Liver (tissue), 3 donors: ENCODE data around the gene DUS1L.

Source experiments
- CTCF ChIP-seq: fragments of 150-350 bp; IDR thresholded peaks from 2 replicates; pipeline ENCODE4 v1.5.1; 2017; ENCODE audit warnings: improper control_type of control experiment, low read depth, low read length; ENCODE audit not compliant: missing input control
- EGR1 ChIP-seq, 2 donors: IDR thresholded peaks; 2 replicates each; pipeline ENCODE4 v1.6.1; 2016 to 2018; ENCODE audit warnings: antibody characterized with exemption in 2 of 2, low read depth in 2 of 2
- JUND ChIP-seq, 2 donors: IDR thresholded peaks; 2 replicates each; pipeline ENCODE4 v1.6.1; 2016; ENCODE audit warnings: antibody characterized with exemption in 2 of 2
- MAX ChIP-seq: IDR thresholded peaks from 2 replicates; pipeline ENCODE4 v1.6.1; 2016; ENCODE audit warnings: antibody characterized with exemption
- RAD21 ChIP-seq, 2 donors: IDR thresholded peaks; 2 replicates each; pipeline ENCODE4 v1.6.1; 2016; ENCODE audit warnings: antibody characterized with exemption in 2 of 2, mild to moderate bottlenecking in 2 of 2
- REST ChIP-seq: IDR thresholded peaks from 2 replicates; pipeline ENCODE4 v1.6.1; 2016; ENCODE audit warnings: antibody characterized with exemption, mild to moderate bottlenecking
- SP1 ChIP-seq: IDR thresholded peaks from 2 replicates; pipeline ENCODE4 v1.6.1; 2018; ENCODE audit warnings: antibody characterized with exemption, mild to moderate bottlenecking
- TF ChIP-seq, protein P1 (sequence below): IDR thresholded peaks from 2 replicates; pipeline ENCODE4 v1.6.1; 2016; ENCODE audit warnings: antibody characterized with exemption
- donor health status: healthy.
- donor health status: healthy.

DNA sequence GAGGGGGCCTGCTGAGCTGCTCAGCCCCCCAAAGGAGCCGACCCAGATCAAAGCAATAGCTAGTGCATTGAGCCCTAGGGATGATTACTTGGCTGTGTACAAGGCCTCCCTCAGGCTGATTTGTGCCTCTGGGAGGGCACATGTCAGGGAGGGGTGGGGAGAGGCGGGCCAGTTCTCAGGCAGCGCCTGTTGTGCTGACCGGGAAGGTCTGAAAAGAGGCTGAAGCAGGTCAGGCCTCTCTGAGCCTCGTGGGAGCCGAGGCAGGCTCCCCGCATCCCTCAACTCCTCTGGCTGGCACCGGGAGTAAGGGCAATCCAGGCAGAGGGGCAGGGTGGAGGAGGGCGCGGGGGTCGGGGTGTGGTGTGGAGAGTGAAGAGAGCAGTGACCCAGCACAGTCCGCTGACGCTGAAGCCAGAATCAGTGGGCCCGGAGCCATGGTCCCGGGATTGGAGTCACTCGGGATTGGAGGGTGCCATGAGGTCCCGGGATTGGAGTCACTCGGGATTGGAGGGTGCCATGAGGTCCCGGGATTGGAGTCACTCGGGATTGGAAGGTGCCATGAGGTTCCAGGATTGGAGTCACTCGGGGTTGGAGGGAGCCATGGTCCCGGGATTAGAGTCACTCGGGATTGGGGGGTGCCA, 31.1 kb downstream of the DUS1L start:
- TF ChIP-seq RAD21 (IDR thresholded peaks at IDR 0.05) (peak in 1 of 2 donors; percentile 18), MAX (no peak), CTCF (no peak), REST (no peak), SP1 (peak; percentile 52), EGR1 (IDR thresholded peaks at IDR 0.05; ENCODE audit: low read depth in 2 of 2) (no peak), JUND (IDR thresholded peaks at IDR 0.05) (no peak)
- TF ChIP-seq, protein P1, sequence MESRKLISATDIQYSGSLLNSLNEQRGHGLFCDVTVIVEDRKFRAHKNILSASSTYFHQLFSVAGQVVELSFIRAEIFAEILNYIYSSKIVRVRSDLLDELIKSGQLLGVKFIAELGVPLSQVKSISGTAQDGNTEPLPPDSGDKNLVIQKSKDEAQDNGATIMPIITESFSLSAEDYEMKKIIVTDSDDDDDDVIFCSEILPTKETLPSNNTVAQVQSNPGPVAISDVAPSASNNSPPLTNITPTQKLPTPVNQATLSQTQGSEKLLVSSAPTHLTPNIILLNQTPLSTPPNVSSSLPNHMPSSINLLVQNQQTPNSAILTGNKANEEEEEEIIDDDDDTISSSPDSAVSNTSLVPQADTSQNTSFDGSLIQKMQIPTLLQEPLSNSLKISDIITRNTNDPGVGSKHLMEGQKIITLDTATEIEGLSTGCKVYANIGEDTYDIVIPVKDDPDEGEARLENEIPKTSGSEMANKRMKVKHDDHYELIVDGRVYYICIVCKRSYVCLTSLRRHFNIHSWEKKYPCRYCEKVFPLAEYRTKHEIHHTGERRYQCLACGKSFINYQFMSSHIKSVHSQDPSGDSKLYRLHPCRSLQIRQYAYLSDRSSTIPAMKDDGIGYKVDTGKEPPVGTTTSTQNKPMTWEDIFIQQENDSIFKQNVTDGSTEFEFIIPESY: no peak
